ENCODE measurements around the gene PHAF1.

Gene PHAF1

DNA sequence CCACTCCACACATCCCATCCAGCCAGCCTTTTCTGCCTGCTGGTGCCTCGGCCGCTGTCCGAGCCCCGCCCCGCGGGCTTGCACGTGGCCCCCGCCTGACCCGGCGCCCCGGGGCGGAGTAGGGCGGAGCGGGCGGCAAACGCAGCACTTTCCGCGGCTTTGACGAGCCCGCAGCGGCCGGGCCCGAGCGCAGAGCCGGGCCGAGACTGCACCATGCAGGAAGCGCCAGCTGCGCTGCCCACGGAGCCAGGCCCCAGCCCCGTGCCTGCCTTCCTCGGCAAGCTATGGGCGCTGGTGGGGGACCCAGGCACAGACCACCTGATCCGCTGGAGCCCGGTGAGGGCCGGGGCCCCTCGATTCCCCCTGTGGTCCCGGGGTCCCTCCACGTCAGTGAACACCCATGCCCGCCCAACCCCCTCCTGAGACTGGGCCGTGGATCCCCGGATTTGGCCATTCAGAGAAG lies 54.9 kb downstream of the PHAF1 start, which contains the start of gene HSF4:
Gene HSF4 (plus strand): TSS at position 147 of the 463 bp plus-strand sequence. CDS start 67 bp downstream, at position 214.
- DNase-seq, result peak; percentile 9

DNA sequence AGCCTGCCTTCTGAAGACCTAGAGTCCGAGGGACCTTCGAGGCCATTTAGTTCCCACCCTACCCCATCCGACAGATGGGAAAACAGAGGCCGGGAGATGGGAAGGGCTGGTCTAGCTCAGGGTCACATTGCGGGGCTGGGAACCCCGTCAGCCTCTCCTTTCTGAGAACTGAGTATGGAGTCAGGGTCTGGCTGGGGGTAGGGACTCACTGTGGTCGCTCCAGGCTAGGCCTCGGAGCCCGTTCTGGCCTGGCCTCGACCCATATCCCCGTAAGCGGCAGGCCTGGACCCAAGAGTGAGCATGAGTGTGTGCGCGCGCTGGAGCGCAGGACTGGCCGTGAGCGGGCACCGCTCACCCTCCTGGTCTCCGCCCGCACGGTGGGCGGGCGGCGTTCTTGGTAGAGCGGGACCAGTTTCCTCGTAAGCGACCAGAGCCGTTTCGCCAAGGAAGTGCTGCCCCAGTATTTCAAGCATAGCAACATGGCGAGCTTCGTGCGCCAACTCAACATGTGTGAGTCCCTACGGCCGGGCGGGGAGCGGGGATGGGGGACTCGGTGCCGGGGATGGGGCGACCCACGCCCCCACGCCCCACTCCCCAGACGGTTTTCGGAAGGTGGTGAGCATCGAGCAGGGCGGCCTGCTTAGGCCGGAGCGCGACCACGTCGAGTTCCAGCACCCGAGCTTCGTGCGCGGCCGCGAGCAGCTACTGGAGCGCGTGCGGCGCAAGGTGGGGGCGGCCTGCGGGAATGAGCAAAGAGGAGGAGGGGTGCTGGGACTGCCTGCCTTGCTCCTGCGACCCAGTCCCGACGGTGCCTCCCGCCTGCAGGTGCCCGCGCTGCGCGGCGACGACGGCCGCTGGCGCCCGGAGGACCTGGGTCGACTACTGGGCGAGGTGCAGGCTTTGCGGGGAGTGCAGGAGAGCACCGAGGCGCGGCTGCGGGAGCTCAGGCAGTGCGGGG lies 55.7 kb downstream of the PHAF1 start:
- DNase-seq, result no peak

DNA sequence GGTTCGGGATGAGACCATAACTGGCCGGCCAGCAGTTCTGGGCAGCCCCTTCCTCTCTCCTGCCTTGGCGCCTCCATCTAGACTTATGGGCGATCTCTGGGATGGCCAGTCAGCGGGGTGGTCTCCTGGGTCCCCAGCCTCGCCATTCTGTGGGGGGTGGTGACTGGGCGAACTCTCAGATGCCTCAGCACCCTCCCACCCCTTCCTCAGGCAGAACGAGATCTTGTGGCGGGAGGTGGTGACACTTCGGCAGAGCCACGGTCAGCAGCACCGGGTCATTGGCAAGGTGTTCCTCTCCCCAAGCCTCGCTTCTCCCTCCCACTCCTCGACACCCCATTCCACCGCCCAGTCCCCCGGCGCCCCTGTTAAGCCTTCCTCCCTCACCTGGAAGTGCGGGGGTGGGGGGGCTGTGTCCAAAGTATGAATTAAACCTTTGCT lies 56.4 kb downstream of the PHAF1 start:
- no peak for DNase-seq

DNA sequence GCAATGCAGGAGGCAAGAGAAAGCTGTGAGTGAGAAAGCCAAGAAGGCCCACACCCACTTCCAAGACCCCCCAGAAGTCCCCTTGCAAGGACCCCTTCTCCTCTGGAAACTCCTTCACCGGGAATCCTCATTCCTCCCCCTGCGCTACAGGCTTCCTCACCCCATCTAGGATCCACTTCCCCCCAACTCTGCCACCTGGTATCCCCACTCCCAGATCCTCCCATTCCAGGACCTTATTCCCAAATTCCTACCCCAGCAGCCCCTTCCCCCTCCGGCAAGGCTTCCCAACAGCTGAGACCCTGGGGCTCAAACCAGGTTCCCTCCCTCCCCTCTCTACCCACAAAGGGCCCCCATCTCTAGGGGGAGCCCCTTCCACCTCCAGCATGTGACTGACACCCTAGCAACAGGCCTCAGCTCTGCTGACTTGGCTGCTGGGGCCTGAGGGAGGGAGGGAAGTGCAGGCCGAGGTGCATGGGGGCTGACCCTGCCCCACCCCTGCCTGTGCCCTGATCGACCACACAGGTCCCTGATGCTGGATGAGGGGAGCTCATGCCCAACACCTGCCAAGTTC lies 56.9 kb downstream of the PHAF1 start:
- DNase-seq, result no peak

DNA sequence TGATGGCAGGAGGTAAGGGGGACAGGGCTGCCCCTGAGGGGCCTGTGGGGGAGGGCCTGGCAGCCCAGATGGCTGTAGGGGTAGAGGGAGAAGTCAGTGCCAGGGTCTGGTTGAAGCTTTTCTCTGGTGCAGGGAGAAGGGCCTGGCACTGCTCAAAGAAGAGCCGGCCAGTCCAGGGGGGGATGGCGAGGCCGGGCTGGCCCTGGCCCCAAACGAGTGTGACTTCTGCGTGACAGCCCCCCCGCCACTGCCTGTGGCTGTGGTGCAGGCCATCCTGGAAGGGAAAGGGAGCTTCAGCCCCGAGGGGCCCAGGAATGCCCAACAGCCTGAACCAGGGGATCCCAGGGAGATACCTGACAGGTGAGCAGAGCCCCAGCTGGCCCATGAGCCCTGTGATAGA lies 57.8 kb downstream of the PHAF1 start:
- no peak for DNase-seq

DNA sequence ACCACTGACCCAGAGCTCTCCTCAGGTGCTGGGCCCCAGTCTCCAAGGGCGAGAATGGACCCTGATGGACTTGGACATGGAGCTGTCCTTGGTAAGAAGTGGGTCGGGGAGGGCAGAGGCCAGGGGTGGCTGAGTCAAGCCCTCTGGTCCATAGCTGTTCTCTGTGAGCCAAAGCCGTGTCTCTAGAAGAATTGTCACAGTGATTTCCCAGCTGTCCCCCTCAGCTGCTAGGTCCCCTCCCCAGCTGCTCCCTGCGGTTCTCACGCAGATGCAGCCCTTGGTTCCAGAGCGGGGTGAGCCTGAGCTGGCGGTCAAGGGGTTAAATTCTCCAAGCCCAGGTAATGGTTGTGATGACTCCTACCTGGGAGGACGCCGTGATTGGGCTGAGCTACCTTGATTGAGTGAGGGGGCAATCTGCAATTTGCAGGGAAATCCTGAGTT lies 59.3 kb downstream of the PHAF1 start:
- DNase-seq, result no peak

DNA sequence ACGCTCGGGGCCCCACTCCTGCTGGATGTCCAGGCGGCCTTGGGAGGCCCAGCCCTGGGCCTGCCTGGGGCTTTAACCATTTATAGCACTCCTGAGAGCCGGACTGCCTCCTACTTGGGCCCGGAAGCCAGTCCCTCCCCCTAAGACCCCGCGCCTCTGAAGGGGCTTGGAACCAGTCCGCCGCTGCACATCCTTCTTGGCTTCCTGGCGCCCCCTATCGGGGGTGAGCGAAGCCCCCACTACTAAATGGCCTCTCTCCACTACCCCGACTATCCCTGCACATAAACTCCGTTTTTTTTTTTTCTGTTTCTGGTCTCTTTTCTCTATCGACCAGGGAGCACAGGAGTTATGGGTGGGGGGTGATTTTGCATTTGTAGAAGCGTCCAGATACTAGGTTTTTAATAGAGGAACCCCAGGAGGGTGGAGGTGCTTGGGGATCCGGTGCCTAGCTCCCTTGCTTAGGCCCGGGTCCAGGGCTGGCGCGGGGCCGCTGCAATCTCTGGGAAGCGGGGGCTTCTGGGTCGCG lies 60.0 kb downstream of the PHAF1 start:
- peak; percentile 35 for DNase-seq

DNA sequence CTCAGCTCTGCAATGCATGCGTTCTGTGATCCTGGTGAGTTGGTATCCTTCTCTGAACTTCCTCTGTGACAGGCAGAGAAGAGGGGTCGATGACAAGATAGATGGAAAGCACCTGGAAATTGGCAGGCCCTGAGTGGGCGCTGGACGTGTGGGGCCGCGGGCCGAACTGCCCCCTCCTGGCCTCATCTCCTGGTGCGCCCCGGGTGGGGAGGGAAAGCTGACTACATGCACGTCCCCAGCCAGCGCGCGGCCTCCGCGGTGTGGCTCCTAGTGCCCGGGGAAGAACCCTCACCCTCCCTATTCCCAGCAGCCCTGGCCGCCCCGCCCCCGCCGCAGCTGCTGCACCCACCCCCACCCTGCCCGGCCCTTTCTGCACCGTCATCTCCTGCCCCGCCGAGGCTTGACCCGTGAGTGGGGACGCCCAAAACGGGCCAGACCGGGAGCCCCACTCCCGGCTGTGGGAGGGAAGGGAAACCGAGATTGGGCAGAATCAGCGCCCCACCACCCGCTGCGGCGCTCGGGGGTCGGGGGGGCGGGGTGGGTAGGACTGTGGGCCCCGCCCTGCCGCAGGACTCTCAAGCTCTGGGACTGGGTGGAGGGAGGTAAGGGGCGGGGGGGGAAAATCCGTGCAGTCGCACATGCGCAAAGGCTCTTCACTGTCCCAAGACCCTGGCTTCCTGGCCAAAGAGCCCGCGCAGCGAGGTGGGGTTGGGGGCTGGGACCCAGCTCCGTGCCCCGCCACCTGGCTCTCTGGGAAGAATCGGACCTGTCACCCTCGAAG lies 60.6 kb downstream of the PHAF1 start, which contains the start of gene NOL3:
Gene NOL3 (plus strand): TSS at position 371 of the 781 bp plus-strand sequence.
- peak; percentile 60 for DNase-seq

DNA sequence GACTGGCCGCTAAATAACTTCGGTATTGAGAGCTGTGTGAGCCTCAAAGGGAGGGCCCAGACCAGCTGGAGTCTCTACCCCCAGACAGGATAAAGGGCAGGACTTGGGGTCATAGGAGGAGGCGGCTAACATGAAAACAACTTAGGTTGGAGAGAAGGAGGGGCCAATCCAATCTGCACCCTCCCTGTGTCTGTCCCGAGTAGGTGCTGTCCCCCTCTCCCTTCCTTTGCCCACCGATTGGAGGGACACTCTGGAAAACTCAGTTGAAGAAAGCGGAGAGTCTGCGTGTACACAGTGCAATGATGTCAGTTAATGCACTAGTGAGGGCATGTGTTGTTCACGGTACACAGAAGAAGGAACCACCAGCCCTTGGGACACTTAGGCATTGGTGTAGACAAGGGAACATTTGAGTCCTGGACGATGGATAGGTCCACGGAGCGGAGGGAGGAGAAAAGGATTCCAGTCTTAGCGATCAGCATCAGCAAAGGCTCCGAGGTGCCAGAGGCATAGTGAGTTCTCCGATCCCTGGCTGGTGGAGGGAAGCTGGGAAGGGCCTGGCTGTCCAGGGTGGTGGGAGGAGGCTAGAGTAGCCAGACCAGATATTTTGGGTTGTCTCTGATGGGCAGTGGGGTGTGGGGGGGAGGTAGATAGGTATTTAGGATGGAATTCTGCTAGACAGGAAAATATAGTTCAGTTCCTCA lies 61.4 kb downstream of the PHAF1 start:
- no peak for DNase-seq

DNA sequence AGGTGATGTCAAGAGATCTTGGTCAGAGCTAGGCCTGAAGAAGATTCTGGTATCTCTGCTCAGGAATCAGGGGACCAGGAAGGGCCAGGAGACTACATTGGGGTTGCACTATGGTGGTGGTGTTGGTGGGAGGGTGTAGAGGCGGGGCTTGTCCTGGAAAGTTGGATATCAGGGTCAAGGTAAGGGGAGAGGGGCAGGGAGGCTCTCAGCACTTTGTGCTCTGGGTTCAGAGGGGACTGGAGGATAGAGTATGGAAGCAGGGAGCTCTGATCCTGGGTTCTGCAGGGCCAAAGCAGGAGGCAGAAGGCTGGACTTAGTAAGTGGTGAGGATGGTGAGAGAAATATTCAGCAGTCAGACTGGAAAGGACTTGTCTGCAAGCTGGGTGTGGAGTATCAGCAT lies 63.6 kb downstream of the PHAF1 start:
- DNase-seq, result no peak

DNA sequence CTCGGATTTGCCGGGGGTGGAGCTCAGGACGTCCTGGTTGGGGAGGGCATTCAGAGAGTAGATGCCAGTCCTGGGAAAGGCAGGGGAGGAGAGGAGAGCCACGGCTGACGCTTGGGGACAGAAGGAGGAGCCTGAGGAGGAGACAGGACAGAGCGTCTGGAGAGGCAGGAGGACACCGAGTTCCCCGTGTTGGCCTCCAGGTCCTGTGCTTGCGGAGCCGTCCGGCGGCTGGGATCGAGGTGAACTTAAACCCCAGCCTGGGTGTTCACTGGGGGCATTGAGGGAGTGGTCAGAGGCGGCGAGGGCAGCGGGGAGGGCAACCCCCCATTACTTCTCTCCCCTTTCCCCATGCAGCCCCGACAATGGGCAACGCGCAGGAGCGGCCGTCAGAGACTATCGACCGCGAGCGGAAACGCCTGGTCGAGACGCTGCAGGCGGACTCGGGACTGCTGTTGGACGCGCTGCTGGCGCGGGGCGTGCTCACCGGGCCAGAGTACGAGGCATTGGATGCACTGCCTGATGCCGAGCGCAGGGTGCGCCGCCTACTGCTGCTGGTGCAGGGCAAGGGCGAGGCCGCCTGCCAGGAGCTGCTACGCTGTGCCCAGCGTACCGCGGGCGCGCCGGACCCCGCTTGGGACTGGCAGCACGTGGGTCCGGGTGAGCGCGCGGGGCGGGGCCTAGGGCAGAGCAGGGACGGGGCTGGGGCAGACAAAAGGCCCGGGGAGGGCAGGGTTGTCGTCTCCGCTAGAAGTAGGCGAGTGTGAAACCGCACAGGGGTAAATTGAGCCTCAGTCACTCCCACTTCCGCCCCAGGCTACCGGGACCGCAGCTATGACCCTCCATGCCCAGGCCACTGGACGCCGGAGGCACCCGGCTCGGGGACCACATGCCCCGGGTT lies 64.3 kb downstream of the PHAF1 start:
- peak; percentile 79 for DNase-seq

DNA sequence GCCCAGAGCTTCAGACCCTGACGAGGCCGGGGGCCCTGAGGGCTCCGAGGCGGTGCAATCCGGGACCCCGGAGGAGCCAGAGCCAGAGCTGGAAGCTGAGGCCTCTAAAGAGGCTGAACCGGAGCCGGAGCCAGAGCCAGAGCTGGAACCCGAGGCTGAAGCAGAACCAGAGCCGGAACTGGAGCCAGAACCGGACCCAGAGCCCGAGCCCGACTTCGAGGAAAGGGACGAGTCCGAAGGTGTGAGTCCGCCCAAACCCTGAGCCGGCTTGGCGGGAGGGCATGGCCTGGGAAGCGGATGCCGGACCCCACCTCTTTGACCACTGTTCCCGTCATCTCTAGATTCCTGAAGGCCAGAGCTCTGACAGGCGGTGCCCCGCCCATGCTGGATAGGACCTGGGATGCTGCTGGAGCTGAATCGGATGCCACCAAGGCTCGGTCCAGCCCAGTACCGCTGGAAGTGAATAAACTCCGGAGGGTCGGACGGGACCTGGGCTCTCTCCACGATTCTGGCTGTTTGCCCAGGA lies 65.0 kb downstream of the PHAF1 start:
- DNase-seq, result no peak

DNA sequence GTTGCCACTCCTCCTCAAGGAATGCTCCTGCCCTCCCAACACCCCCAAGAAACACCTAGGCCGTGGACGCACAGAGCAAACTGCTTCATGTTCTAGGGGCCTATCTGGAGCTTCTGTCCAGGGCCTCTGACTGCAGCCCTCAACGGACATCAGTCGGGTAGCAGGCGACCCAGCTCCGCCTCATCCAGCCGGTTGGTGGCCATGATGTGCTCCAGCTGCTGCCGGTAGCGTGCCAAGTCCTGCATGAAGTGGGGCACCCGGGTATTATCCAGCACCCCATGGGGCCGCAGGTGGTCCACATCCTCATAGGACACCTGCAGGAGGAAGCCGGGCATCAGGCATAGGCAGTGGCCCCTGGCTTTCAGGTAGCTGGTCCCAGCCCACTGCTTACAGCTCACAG lies 66.9 kb downstream of the PHAF1 start:
- no peak for DNase-seq

DNA sequence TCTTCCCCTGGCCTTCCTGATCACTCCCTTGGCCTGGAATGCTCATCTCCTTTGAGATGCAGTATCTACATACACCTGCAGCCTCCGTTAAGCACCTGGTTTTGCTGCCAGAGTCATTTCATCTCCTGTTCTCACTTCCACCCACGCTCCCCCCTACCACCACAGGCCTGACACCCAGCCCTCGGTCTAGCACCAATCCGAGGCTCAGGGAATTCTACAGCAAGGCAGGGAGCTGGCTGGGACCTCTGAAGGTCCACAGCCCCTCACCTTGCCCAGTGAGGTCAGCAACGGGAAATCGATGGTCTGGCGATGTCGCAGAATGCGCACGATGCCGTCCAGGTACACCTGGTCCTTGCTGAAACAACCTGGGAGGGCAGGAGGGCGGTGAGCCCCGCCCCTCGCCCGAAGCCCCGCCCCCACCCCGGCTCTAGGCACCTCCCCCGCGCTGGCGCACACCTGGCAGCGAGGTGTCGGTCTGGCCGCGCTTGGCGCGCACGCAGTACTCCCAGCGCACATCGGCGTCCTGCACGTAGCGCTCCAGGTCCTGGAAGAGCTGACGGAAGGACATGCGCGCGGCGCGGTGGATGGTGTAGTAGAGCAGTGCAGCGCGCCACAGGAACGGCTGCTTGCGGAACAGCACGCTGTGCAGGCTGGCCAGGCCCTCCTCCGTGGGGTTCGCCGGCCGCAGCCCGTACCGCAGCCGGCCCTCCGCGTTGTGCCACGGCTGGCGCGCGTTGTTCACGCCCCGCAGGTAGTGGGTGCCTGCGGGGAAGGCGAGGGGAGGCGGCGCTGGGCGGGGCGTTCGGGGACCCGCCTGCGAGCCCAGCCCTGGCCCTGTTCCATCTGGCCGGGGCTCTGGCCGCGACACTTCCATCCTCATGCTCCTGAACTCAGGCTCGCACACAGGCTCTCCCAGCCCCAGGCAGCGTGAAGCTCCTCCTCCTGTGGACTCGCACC lies 68.3 kb downstream of the PHAF1 start:
- peak; percentile 92 for DNase-seq

DNA sequence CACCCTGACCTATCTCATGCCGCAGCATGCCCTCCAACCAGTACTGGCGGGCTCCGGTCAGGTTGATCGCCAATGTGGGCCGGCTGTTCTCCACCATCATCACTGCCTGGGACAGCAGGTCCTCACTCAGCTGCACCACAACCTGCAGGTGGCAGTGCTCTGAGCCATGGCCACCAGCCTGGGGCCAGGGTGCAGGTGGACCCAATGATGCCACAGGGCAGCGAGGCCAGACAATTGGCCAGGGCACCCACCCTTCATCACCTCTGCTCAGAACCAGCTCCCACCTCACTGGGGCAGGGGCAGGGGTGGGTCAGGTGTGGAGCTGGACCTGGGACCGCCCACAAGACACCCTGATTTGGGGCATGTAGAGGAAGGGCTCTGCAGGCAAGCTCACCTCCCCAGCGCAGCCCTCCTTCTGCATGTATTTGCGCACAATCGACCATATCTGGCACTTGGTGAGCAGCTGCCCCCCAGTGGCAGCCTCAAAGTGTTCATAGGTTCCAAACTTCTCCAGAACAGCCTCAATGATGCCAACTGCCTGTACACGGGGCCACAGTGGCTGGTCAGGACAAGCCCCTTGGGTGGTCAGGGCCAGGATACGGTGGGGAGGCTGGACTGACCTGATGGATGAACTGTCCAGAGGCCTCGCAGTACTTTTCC lies 69.8 kb downstream of the PHAF1 start:
- DNase-seq, result no peak

DNA sequence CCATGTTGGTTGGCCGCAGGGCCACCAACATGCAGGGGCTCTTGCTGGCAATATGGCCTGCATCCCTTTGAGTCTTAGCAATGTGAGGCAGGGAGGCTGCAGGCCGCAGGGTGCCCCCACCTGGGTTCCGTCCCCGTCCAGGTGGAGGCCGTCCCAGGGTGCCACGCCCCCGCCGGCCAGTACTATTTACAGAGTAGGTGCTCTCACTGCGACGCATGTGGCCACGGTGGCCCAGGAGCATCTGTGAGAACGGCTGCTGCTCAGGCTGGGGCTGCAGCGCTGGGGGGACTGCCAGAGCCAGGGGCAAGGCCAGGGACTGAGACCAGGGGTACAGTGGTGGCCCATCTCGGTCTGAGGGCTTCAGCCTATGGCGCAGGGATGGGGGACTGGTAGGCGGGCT lies 70.4 kb downstream of the PHAF1 start:
- DNase-seq, result no peak

DNA sequence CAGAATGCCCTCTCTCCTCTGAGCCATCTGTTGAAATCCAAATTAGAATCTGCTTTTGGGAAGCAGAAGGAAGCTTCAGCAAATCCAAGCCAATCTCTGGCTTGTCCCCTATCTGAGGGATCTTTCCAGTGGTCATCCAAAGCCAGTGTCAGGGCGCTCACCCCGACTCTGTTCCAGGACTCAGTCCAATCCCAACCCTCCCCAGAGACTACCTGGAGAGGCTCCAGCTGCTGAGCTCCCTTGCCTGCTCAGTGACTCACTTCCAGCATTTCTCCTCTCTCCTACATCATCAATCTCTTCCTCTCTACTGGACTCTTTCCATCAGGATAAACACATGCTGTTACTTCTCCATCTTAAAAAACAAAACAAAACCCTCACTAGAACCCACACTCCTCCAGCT lies 71.6 kb downstream of the PHAF1 start:
- DNase-seq, result peak; percentile 18

DNA sequence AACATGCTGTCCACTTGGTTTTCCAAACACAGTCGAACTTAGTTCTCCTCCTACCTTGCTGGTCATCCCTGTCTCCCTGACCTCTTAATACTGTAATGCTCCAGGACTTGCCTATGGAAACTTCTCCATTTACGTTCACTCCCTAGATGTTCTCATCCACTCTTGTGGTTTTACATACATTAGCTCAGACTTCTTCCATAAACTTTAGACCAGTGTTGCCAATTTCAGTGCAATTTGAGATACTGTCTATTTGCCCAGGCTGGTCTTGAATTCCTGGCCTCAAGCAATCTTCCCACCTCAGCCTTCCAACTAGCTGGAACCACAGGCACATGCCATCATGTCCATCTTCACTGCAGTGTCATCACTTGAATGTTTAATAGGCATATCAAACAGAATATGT lies 72.5 kb downstream of the PHAF1 start:
- DNase-seq, result no peak

DNA sequence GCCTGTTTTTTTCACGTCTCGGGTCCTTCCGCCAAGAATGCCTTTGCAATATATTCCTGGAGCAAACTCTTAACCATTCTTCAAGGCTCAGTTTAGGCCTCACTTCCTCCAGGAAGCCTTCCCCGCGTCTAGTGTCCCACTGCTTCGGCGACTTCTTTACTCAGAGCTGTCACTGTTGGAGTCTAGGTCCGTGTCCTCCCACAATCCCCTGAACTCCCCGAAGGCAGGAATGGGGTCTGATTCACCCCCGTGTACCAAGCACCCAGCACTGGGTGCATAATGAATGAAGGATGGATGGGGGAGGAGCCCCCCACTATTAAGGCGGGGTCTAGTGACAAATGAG lies 73.5 kb downstream of the PHAF1 start:
- DNase-seq, result no peak

Measured in NCI-H2171 treated with DMSO at 0.1 percent for 48 hours (cell line).